Activated CD4-positive, alpha-beta T cell treated with anti-CD3 and anti-CD28 coated beads, Interleukin-10, Interleukin-2, amounts not matched to agents 100 ng/mL and 50 ng/mL, durations not matched to agents 16 hours and 8 hours (primary cell): Measurements from ENCODE around the gene DAB1.

ENCODE experiments used
- DNase-seq: peaks from one replicate; pipeline ENCODE4 v3.0.0-alpha.2; 2020

Gene DAB1

DNA sequence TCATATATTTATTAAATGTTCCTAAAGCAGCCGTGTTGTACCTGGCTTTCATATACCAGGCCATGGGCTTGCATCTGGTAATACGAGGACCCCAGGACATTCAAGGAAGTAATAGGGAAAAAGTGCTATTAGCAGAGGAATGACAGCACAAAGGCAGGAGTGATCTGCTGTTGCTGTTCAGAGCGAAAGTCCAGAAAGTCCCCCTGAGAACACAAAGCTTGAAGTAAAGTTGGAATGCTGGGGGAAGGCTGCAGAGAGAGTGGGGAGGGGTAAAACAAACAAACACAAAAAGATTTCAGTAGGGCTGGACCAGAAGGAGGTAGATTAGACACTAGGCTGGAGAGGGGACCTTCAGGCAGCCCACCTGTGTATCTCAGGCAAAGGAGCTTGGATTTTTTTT is 363.4 kb downstream of the DAB1 start:
- DNase-seq = no peak

DNA sequence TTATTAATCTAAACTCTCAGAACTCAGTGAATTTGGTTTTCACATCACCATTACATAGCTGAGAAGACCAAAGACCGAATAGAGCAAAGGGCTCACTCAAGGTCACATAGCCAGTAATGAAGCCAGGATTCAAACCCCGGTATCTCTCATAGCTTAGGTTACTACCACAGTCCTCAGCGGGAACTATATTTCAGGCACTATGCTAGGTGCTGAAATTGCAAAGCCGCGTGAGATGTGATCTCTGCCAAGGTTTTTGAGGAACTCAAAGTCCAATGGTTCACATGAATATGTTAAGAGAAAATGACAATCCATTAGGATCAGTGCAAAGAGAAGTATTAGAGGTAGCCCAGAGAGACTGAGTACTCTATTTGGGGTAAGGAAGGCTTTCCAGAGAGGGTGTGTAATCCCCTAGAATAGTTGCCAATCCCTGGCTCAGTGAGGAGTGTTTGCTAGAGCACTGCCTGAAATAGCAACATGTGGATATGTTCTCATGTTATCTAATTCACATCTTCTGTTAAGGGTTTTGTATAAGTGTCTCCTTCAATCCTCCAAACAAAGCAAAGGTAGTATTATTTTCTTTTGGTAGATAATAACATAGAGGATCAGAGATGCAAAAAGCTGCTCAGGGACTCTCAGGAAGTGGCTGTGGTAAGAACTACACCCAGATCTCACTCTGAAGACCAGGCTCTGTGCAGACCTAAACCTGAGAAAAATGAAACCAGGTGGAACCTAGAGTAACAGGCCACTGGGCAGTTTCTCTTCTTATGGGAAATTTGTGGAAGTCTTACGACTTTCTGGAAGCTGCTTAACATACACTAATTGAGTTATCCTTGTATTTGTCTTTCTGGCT is 365.0 kb downstream of the DAB1 start:
- DNase-seq = no peak

DNA sequence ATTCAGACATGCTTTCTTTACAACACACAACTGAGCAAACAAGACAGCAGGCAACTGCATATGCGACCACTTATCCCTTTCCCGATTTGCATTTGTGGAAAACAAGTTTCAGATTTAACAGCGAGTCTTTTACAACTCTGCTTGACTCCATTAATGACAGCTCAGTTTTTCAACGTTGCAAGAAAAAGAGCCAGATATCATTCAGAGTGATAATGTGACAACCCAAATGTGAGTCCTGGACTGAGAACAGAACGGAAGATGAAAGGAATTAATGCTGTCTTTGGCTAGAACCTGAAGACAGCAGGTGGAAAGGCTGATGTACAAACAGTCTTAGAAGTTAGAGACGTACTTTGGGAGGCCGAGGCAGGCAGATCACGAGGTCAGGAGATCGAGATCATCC is 375.0 kb downstream of the DAB1 start:
- no peak for DNase-seq

DNA sequence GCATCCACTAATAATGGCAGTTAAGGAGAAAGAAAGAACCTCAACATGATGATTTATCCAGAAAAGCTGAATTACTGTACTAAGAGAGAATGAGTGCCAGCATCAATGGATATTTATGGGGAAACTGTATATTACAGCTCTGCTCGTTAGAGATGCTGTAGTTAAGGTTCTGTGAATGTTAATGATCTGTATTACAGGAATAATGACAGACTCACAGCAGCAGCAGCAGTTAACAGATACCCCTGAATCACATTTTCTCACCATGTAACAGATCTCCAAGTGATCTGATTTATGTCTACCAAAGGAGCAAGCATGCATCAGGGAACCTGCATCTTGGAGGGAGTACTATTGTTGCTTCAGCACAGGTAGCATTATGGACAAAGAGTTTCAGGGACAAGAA is 377.4 kb downstream of the DAB1 start:
- no peak for DNase-seq

DNA sequence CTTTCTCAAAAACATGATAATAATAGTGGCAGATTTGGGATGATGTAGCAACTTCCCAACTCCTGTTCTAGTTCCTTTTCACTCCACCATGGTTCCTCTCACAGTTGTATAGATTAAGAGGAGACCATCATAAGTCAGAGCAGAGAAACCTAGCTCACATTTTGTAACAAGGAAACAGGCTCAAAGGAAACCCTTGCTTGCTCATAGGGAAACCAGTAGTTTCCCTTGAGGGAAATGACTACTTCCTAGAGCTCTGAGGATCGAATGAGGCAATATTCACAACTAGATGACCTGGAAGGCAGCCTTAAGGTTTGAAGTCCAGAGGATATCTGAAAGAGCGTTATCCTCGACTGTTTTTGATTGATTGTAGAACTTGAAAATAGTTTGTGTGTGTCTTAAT is 382.0 kb downstream of the DAB1 start:
- peak; percentile 8 for DNase-seq

DNA sequence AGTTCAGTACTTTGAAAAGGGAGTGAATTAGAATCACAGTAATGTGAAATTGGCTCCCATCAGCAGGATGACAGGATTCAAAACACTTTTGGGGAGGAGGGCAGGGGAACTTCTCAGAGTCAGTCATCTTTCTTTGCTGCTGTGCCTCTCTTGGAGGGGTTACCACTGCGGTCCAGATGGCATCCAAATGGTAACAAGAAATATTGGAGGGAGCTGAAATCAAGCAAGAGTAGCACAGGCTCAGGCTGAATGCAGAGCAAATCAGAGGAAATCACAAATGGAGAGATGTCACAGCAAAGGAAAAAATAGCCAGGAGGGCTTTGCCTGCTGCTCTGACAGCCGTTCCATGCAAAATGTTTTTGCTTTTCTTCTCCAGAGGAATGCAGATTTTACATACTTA is 383.0 kb downstream of the DAB1 start:
- no peak for DNase-seq

DNA sequence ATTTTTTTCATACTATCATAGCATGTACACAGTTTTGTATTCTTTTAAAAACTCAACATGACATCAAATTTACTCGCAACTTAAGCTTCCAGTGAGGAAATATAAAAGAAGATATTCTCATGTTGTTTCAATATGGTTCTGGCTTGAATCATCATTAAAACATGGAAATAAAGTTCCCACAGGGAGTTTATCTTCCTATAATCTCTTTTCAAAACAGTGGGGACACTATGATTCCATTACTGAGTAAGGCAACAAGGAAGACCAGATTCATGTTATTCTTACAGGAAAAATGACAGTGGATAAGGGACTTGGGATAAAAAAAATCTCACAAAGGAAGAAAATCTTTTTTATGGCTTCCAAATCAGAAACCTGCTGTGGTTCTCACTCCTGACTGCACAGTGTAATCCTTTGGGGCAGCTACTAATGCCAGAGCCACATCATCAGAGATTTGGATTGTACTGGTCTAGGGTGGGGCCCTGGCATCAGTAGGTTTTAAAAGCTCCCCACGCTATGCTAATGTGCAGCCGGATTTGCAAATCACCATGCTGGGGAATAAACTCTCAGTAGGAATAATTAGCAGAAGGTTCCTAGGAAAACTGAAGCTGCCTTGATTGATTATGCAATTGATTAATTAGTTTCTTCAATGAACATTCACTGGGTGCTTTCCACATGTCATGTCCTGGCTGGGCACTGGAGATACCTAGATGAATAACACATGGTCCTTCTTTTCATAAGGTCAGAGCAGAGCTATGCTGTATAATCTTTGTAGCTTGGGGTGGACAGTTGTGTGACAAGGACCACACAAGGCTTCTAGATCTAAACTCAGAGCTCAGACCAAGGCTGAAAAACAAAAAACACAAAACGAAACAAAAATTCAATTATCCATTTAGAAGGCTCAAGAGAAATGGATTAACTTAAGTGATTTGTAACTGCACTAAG is 386.9 kb downstream of the DAB1 start:
- DNase-seq = no peak

DNA sequence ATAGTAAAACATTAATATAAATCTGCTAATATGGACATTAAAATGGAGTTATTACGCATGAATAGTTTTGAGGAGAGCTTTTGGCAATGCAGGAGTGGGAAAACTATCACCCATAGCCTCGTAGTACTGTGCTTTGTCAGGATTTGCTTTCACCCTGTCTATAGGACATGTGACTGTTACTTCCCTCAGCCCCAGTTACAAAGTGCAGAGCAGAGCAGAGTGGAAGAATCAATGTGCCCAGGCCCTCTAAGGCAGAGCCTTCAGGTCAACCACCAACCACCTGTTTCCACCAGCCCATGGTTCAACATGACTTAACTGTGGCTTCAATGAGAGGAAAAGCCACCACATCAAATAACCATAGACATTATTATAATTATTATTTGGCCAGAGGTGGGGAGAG is 389.1 kb downstream of the DAB1 start:
- DNase-seq = no peak

DNA sequence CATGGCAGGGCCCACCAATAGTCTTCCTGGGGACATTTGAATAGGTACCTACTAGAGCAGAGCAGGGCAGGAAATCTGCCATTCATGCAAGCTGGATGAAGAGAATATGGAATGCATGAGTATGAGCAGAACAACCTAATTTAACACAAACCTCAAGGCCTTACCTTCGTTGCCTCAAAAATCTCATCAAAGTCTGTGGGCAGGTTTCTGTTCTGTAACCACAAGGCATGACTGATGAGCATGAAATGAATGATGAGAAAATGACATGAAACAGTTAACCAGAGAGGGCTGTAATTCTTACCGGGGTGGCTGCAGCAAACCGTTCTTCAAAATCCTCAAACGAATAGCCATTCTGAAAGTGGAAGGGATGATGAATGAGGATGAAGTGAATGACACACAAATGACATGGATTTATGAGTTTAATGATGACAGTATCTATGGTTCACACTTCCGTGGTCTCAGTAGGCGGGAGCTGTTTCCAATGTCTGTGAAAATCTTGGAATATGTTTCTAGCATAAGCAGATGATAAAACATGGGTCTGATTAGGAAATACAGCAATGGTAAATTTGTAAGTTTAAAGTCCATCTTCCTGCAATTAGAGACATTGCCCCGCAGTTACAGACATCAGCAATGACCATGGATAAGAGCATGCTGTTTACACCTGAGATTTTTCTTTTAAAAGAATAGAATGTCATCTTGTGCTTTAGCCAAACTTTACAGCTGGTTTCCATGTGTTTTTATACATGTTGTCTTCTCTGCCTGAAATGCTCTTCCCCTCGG is 390.4 kb downstream of the DAB1 start:
- DNase-seq = peak; percentile 32

DNA sequence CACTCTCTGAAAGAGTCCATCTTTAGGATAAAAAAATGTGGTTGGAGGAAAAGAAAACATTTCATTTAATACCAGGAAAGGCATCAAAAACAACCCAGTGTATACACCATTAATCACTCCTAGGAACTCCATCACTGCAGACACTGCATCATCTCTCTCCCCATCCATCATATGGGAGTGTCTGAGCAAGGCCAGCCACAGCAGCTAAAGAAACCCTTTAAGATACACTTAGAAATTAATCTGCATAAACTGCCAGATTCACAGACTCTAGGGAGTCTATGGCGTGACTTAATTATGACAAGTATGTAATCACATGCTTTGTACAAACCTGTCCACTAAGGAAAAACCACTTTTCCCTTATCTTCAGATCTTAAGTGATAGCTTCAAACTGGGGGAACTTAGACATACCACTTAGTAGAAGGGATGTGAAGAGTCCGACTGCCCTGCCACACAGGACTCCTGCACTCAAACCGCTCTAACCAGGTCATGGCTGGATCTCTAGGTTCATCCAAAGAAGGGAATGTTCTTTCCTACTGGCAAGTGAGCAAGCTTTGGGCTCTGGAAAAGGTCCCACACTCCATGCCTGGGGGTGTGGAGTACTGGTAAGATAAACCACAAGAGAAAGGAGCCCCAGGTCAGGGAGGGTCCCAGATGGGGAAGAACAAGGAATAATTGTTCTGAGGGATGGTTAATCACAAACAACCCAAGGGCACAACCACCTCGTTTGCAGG is 397.1 kb downstream of the DAB1 start:
- DNase-seq = no peak

DNA sequence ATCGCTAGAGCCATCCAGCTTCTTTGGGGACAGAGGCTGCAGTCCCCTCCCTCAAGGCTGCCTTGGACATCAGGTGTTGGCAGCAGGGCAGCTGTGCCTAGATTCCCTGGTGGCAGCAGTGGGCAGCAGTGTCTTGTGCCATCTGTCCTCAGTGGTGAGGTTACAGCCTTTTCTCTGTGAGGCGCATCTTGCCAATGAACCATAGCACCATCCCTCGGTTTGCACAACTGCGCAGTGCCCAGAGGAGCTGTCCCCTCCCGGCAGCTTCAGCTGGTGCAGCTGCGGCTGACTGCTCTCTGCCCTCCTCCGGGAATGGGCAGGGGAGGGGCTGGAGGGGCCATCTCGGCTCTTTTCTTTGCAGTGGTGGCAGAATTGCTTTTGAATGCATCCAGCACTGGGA is 399.0 kb downstream of the DAB1 start:
- DNase-seq = no peak

DNA sequence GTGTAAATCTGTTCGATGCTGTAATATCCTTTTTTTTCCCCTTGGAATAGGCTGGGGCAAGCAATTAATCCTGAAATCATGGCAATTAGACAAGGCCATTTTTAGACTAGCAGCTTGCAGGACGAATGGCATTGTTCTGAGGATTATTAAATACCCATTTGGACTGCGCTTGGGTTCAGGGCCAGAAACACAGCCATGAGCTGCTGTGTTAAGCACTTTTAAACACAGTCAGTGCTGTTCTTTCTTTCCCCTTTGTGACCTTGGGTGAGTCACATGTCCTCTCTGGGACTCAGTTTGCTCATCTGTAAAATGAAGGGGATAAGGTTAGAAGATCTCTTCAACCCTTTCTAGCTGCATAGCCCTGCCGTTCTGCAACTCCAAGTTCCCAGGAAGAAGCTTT is 399.4 kb downstream of the DAB1 start:
- no peak for DNase-seq

DNA sequence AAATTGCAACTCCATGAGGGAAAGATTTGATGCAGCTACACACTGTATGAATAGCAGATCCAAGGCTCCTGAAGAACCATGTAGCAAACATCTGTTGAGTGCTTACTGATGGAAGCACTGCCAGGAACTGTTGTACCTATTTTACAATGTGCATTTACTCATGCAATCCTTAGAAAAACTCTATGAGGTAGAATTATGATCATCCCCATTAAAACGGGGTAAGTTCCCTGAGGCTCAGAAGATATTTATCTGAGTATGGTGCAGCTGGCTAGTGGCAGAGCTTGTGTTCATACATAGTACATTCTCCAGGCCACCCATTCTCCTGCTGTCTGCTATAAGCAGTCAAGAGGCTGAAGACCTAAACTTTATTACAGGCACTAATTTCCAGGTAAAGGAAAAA is 403.6 kb downstream of the DAB1 start:
- no peak for DNase-seq

DNA sequence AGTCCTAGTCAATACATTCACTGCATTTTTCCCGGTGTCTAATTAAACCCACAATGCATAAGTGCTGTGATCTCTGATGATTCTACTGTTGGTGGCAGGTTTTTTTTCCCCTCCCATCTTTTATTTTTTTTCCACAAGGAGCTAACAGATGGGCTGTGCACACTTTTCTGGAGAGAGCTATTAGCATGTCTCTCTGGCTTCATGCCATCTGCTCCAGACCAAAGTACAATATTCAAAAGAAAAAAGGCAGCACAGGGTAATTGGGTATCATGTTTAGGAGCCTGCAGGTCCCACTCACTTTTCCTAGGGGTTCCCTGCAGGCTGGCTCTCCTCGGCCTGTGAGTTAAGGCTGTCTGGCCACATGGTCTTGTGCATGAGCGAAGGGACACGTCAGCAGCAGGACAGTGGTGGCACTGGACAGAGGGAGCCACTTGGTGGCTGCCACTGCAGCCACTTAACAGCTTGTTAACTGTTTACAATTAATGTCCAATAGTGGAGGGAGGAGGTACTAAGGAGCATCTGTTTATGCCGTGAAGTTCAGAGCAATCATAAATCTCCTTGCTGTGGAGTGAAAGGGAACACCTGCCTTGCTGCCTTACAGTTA is 404.5 kb downstream of the DAB1 start:
- no peak for DNase-seq

DNA sequence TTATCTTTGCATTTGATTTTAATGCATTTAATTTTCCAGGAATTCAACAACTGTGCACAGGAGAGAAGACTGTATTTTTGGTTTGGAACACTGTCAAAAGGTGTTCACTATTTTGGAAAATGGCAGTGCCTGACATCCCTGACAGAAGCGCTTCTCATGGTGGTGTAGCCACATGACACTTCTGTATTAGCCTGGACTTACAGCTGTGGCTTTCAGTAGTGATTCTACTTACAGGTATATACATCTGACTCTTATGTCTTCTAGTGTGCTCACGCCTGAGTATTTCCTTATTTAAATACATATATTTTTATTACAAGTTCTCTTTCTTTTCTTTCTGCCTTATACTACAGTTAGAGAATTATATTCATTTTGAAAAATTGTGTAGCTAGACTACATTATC is 405.7 kb downstream of the DAB1 start:
- DNase-seq = no peak

DNA sequence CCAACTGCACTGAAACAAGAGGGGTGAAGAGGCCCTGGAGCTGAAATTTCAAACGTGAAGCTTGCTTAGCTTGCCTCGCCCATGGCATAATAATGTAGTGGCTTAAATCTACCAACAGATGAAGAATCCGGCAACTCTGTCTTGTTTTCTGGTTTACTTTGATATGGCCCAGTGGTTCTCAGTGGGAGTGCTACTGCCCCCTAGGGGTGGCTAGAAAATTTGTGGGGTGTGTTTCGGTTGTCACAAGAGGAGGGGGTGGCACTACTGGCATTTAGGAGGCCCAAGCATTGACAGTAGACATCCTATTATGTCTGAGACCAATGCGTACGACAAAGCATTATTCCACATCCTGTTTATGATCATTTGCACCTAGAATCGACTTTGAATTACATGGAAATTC is 406.1 kb downstream of the DAB1 start:
- no peak for DNase-seq

DNA sequence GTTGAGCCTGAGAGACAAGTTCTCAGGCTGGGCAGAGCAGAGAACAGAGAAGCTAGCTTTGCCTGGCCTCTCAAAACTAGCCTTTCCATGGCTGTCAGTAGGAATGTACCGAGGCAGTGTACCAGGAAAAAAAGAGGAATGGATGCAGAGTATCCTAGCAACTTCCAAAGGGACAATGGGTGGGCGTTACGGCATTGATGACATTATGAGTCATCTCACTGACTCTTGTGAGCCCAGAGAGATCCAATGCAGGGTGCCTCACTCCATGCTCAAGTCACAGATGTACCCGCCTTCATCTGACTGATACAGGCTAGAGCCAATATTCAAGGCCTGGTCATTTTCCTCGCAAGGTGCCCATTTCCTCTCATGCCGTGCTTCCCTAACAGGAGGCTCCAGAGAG is 406.7 kb downstream of the DAB1 start:
- DNase-seq = no peak

DNA sequence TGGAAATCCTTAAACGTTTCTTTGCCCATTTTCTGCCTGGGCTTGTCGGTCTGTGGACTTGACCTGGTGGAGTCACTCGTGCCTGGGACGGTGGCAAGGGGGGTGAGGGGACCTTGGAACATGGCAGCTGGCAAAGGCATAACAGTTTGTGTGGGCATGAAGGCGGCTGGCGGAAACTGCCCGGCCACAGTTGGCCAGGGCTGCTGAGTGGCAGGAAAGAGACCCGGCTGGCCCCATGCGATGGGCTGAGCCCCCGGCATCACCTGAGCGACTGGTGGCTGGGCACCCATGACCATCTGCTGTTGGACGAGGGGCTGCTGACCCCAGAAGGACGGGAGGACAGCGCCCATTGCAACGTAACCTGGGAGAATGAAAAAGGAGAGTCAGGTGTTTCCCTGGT is 408.8 kb downstream of the DAB1 start:
- DNase-seq = no peak

DNA sequence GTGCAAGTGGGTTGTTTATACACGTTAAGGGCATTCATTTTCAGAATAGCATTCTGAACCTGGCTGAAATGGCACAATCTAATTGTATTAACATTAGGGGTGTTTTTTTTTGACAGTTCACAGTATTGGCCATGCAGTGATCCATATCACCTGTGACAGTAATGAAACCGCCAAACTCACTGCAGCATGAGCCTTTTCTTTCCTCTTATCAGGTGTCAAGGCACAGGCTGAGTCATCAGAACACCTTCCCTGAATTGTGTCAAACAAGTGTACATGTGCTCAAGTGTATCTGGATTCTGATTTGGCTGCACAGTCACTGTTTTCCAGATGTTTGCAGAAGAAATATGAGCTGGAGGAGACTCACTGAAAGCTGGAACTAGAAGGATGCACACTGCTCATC is 410.3 kb downstream of the DAB1 start:
- DNase-seq = no peak

DNA sequence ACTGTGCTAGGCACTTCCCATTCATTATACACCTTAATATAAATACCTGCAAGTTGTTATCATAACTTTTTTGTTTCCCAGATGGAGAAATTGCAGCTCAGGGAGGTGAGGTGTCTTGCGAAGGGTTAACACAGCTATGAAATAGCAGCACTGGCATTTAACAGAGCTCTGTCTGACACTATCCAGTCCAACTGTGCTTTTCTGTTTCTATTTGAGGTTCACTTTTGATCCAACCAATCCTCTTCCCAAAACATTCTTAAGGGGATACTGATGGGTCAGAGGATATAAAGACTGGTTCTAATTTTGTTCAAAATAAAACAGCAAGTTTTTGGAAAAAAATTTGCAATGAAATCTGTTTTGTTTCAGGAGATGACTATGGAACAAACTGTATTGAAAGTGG is 411.5 kb downstream of the DAB1 start:
- no peak for DNase-seq

DNA sequence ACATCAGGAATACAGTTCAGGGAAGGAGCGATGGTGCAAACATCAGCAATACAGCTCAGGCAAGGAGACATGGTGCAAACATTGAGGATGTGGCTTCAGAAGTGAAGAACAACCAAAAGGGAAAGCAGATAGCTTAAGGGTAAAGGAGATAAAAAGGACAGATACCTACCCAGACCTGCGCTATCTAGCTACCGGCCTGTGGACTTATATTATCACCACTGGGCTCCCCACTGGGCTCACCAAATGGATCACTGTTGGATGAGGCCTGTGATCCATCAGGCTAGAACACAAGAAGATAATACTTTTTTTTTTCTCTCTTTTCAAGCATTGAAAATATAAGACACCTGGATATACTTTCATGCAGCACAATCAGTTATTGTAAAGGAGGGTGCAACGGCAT is 413.3 kb downstream of the DAB1 start:
- DNase-seq = no peak

DNA sequence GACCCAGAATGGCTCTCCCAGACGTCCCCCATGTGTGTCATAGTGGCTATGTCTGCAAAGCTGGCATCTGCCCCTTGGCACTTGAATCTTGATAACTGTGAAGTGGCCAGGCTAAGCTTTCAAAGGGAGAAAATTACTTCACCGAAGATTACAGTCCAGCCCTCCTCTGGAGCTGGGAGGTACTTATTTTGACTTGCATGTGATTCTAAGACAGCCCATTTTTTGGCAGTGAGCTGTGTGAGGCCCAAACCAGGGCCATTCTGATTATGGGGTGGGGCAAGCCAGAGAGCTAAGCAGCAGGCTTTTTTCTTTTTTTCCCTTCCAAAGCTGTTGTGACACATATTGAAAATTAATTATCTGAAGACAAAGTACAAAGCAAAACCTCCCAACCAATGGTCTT is 415.9 kb downstream of the DAB1 start:
- no peak for DNase-seq
